ENCODE measurements around the gene LHFPL2. TPM values are rescaled to one million over a fixed set of nuclear protein-coding genes. Genes with fewer than 3 reads are reported as not detected.

LHFPL2 gene
- total and polyA plus RNA-seq, 9 donors: 20.3 to 45.1 (median 27.9) TPM

DNA sequence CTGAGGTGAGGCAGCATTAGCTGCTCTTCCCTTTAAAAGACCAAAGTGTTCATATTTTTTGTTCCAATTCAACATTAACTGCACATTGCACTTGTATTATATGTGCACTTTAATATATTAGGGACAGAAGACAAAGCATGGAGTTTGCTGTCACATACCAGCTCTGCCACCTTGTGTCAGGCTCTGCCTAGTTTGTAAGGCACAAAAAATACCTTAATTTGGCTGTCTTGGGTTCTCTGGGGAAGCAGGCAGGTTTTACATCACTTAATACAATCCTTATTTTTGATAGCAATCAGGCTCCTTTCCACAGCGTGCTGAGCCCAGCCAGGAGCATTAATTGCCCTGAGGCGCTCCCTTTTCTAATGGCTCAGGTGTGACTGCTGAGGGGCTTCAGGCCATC is 156.3 kb downstream of the LHFPL2 start:
- Histone ChIP-seq H3K9me3 (no peaks in the 10 kb centered on the region), H3K27me3 (no peaks in the 10 kb centered on the region), H3K36me3 (no peaks in the 10 kb centered on the region), H3K4me3 (no peak overlapping the region), H3K27ac (no peak overlapping the region), H3K4me1 (ENCODE audit: insufficient read depth) (peaks cover 7% of the 10 kb centered on the region)
- no peak for TF ChIP-seq EP300 (IDR thresholded peaks at IDR 0.05)
- TF ChIP-seq CTCF (IDR thresholded peaks at IDR 0.05): no peak
- TF ChIP-seq POLR2A (IDR thresholded peaks at IDR 0.05): no peak
- 96 to 100% (median 97%) methylated on average over 2 of the region's 2 CpGs for WGBS, 3 donors
- intact Hi-C loops (cut with DNase I): no loop called here
- DNase-seq: no peak

DNA sequence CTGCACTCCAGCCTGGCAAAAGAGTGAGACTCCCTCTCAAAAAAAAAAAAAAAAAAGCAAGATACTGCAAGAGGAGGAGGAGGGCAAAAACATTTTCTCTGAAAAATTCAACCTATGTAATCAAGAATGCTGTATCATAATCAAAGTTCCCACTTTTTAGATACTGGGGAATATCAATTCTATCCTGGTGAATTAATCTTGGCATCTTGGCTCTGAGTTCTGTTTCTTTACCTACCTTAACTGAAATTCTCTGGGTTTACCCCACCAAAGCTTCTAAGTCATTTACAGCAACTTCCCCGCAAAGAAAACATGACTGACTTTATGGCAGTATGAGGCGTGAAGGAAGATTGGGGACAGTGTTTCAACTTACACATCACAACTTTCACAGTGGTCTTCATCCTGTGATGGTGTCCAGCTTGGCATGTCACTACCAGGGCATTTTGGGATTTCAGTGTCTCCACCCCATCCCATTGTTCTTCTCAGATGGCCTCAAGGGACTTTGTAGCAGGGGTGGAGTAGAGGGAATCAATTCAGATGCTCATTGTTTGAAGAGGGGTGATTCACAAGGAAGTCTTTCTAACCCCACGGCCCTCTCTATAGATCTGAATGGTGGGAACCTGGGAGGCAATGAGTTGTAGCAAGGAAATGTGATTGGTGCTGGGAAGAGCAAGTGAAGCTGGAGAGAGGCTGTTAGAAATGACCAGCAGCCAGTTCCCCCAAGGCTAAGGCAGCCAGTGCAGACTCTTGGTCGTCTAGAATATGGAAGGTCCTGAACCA is 157.7 kb downstream of the LHFPL2 start:
- no peaks in the 10 kb centered on the region for H3K36me3 ChIP-seq
- no peak for DNase-seq
- H3K27ac ChIP-seq: no peak overlapping the region

DNA sequence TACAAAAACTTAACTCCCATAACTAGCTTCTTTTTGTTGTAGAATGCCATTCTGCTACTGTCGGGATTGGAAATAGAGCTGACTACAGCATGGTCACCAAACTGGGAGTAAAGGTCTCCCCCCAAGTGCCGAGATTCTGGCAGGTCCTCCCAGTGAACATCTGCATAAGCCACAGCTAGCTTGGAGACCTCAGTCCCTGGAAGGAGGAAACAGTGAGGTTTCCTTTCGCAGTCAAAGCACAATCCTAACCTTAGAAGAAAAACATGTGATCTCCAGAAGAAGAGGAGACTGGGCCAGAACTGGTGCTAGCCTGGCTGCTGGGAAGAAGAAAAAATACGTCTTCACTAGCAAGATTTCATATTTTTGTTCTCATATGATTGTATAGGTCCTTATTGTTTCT is 160.7 kb downstream of the LHFPL2 start:
- intact Hi-C loops (cut with DNase I): no loop called here
- H3K27ac ChIP-seq: no peak overlapping the region
- 38 to 52% (median 47%) methylated on average over 4 of the region's 4 CpGs for whole genome bisulfite sequencing, 3 donors

More for the DNA sequence above, 157.7 kb downstream of the LHFPL2 start:
- Histone ChIP-seq H3K27me3 (no peaks in the 10 kb centered on the region), H3K4me1 (ENCODE audit: insufficient read depth) (peaks cover 6% of the 10 kb centered on the region), H3K4me3 (no peak overlapping the region), H3K9me3 (no peaks in the 10 kb centered on the region)
- WGBS, 3 donors: 89 to 94% (median 91%) methylated on average over 4 of the region's 4 CpGs
- intact Hi-C loops (cut with DNase I): no loop called here
- TF ChIP-seq CTCF (IDR thresholded peaks at IDR 0.05) (no peak), POLR2A (IDR thresholded peaks at IDR 0.05) (no peak), EP300 (IDR thresholded peaks at IDR 0.05) (no peak)

DNA sequence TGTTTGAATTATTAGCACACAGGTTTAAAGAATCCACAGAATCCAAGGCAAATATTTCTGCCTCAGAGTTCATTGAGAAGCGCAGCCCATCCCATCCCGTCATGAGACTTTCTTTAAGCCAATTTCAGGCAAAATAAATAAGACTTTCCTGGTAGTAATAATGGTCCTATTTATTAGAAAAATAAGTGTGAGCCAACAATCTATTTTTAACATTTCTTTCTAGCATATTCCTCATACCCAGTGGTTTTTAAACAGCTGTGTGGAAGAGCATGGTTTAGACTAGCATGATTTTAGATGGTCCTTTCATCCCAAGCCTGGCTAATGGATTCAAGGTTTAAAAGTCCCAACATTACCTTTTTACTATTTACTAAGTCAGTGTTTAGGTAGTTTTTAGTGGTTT is 162.4 kb downstream of the LHFPL2 start:
- WGBS, 3 donors: 73 to 81% (median 80%) methylated on average over 2 of the region's 2 CpGs
- H3K36me3 ChIP-seq: no peaks in the 10 kb centered on the region
- H3K4me1 ChIP-seq (ENCODE audit: insufficient read depth): peaks cover 6% of the 10 kb centered on the region
- no peak overlapping the region for H3K4me3 ChIP-seq
- TF ChIP-seq POLR2A (IDR thresholded peaks at IDR 0.05): no peak
- no peak for TF ChIP-seq EP300 (IDR thresholded peaks at IDR 0.05)
- no peak for TF ChIP-seq CTCF (IDR thresholded peaks at IDR 0.05)
- no peaks in the 10 kb centered on the region for H3K27me3 ChIP-seq
- intact Hi-C loops (cut with DNase I): no loop called here
- no peaks in the 10 kb centered on the region for H3K9me3 ChIP-seq
- H3K27ac ChIP-seq: no peak overlapping the region
- no peak for DNase-seq

More for the DNA sequence above, 160.7 kb downstream of the LHFPL2 start:
- H3K4me1 ChIP-seq (ENCODE audit: insufficient read depth): peaks cover 6% of the 10 kb centered on the region
- TF ChIP-seq EP300 (IDR thresholded peaks at IDR 0.05): no peak
- TF ChIP-seq POLR2A (IDR thresholded peaks at IDR 0.05): no peak
- TF ChIP-seq CTCF (IDR thresholded peaks at IDR 0.05): no peak
- no peaks in the 10 kb centered on the region for H3K9me3 ChIP-seq
- no peak for DNase-seq
- no peak overlapping the region for H3K4me3 ChIP-seq
- no peaks in the 10 kb centered on the region for H3K27me3 ChIP-seq
- H3K36me3 ChIP-seq: no peaks in the 10 kb centered on the region
